ENCODE measurements around the gene TMEM51.
"Not testable (repeated sequence)": the region's sequence is repeated elsewhere in the genome, so short reads cannot be mapped to it uniquely, and the experiment has no call there.

TMEM51 gene

DNA sequence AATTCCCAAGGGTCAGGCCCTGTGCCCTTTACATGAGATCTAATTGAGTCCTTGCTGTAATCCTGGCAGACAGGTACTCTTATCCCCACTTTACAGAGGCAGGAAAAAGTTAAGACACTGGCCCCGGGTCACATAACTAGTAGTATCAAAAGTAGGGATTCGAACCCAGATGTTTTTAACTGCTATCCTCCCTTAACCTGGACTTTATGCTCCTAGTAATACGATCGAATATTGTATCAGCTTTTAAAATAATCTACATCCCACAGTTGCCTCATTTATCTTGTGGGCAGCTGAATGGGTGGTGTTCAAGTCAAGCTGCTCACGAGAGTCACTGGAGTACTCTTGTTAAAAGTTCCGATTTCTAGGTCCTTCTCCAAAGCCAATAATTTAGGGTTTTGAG lies 25.5 kb upstream of the TMEM51 start:
- DNase-seq (ENCODE audit: low read depth) = no peak

DNA sequence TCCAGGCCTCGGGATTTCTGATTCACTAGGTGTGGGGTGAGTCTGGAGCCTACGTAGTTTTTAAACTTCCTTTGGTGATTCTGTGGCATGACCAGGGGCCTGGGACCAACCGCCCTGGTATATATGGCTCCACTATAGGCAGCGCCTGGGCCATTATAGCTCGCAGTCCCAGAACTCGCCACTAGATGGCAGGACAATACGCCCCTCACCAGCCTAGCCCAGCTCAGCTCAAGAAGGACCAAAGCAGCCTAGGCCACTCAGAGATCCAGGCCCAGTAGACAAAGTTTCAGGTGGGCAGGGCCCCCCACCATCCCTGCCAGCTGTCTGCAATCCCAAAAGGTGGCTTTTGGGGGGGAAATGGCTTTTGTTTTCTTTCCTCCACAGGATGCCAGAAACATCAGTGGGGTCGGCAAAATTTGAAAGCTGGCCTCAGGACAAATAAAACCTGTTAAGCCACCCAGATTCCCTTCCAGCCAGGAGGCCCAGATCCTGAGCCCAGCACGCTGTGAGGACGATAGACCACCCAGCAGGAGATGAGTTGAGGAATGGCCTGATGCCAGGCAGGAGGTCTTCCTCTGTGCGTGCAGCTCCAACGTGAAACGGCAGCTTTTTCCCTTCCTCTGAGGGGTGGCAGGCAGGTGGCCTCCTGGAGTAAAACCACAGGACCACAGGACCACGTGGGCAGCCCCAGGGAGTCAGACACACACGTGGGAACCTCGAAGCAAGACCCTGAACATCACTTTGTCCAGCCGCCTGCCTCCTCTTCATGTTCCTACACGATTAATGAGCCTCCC lies 24.8 kb upstream of the TMEM51 start:
- peak; percentile 41 for DNase-seq (ENCODE audit: low read depth)

DNA sequence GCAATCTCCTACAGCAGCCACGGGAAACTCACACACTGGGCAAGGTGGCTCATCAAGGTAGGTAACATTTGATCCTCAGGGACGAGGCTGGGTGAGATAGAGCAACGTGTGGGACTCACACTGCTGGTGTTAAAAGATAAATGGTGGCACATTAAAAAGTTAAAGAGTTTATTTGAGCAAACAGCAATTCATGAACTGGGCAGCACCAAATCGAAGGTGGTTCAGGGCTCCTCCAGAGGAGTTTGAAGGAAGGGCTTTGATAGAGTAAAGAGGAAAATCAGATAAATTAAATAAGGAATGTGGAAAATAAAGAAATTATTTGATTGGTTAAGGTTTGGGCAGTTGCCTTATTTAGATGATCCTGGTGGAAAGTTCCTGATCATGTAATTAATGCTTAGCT lies 23.6 kb upstream of the TMEM51 start:
- DNase-seq (ENCODE audit: low read depth) = no peak

DNA sequence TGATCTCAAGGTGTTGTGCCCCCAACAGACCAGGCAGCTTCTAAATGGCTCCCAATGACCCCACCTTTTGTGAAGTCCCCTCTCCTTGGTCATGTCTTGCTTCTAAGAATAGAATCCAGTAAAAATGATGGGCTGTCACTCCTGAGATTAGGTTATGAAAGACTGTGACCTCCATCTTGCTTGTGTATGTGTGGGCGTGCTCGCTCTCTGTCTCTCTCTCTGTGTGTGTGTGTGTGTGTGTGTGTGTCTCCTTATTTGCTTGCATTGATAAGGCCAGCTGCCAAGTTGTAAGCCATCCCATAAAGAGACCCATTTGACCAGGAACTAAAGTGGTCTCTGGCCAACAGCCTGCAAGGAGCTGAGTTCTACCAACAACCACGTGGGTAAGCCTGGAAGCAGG lies 22.9 kb upstream of the TMEM51 start:
- DNase-seq (ENCODE audit: low read depth) = no peak

DNA sequence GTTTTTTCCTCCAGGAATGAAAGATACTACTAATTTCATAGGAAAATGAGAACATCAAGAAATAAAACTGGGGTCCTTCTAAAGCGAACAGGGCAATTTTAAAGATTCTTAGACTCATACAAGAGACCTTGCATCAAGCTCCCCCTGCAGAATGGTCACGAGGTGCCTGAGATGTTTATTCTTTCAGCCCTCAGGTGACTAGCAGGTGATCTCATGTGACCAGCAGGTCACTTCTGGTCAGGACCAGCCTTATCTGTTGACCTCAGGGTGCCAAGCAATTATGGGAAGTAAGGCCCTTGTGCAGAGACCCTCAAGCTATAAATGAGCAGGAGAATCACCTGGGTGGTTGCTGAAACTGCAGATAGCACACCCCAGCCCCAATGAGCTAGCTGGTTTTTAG lies 20.6 kb upstream of the TMEM51 start:
- no peak for DNase-seq (ENCODE audit: low read depth)

DNA sequence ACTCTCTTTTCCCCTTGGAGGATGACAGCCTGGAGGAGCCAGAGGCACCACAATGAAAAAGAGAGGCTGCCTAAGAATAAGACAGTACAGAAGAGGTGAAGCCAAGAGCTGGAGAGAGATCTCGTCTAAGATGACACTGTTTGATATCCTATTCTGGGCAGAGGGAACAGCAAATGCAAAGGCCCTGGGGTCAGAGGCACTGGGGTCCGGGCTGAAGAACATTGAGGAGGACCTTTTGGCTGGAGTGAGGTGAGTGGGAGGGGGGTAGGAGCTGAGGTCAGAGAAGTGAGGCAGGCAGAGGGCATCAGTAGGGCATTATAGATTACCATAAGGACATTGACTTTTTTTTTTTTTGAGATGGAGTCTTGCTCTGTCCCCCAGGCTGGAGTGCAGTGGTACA lies 19.3 kb upstream of the TMEM51 start:
- no peak for DNase-seq (ENCODE audit: low read depth)

DNA sequence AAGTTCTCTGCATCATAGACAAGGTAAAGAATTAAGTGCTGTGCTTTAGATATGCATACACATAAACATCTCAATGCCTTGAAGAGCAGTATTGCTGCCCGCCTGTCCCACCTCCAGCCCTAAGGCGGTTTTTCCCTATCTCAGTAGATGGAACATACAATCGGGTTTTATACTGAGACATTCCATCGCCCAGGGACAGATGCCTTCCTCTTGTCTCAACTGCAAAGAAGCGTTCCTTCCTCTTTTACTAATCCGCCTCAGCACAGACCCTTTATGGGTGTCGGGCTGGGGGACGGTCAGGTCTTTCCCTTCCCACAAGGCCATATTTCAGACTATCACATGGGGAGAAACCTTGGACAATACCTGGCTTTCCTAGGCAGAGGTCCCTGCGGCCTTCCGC lies 17.9 kb upstream of the TMEM51 start:
- not testable (repeated sequence) for DNase-seq (ENCODE audit: low read depth)

DNA sequence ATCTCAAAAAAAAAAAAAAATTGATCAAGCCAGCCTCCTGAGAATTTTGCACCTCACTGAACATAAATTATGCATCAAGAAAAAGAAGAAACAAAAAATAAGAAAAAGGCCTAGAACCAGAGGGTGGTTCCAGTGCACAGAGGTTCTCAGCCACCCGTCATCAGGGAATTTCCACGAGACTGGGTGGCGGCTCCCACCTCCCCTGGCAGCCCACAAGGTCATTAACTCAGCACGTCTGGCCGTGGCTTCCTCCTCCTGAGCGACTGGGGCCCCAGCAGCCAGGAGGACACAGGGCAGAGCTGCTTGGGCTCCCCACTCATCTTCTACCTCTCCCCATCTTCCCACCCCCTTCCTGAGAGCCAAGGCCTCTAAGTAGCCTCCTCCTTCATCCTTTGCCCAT lies 15.7 kb upstream of the TMEM51 start:
- DNase-seq (ENCODE audit: low read depth) = no peak

DNA sequence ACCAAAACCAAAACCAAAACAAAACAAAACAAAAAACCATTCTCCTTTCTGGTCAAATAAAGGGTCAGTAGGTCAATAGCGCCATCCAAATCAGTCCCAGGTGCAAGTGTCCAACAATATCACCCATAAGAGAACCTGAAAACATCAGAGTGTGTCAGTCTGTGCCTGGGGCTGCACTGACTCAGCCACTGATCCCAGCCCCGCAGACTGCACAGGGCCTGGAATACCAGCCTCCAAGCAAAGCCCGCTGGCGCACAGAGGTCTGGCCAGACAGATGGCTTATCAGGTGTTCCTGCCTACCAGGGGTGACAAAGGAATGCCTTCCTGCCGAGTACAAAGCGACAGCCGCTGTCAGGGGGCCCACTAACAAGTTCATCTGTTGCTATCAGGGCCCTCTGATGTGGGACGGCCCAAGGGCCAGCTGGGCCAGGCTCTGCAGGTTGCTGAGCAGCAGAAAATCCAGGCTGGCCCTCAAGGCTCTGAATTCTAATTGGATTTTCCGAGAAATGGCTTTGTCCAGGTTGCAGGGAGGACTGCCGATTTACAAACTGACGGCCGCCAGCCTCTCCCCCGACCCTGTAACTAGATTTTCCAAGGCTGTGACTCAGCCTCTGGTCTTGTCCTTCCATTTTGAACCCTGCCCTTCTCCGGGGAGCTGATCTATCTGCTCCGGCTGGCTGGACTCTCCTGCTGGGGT lies 13.7 kb upstream of the TMEM51 start:
- no peak for DNase-seq (ENCODE audit: low read depth)

DNA sequence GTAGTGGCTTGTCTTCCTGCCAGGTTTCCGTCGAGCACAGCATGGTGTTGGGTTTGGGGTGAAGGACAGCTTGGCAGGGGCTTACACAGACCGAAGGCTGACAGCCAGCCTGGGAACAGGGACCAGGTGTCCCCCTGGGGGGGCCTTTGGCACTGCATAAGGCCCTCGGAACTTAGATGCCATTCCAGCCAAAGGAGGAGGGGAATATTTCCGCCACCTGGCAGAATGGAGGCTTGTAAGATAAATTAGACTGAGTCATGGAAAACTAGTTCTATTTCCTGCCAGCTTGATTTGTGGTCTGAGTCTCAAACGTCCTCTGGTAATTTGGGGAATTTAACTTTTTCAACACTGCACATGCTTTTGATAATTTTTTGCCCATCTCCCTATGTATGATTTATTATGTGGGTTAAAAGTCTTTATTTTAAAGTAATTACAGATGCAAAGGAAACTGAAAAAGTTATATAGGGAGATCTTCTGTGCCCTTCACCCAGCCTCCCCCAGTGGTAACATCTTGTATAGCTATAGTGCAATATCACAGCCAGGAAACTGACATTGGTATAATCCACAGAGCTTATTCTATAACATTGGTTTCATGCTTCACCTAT lies 11.5 kb upstream of the TMEM51 start:
- no peak for DNase-seq (ENCODE audit: low read depth)

DNA sequence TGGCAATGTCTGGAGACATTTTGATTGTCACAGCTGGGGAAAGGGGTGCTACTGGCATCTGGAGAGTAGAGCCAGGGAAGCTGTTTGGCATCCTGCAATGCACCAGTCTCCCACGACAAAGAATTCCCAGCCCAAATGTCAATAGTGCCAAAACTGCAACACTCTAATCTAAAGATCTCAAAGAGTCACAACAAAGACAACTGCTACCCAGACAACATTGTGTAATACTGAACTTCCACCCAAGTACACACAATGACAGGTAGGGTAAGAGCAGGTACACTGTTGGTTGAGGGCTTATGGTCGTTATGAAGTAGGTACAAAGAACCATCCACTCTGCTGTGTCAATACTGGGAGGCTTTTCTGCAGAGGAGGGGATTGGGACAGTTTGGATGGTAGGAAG lies 8.2 kb upstream of the TMEM51 start:
- DNase-seq (ENCODE audit: low read depth) = no peak

DNA sequence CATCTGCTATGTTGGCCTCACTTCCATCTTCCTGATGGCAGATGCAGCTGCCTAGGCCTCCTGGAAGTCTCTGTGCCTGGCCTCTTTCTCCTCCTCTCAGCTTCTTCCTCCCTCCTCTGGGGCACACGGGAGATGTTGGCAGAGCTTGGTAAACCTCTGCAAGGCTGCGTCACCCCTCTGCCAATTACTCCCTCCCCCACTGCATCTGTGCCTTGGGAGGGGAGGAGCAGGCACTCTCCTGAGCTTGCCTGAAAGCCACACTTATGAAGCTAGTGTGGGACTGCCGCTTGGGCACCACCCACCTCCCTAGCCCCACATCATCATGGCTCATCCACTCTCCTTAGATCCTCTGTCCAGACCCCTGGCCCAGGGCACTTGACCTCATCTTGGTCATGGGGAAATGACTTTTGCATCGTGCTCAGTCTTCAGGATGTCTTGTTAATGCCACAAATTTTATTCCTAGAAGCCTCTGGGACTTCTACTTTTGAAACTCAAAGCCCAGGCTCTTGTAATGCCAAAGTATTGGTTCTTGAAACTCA lies 7.3 kb upstream of the TMEM51 start:
- DNase-seq (ENCODE audit: low read depth) = no peak

DNA sequence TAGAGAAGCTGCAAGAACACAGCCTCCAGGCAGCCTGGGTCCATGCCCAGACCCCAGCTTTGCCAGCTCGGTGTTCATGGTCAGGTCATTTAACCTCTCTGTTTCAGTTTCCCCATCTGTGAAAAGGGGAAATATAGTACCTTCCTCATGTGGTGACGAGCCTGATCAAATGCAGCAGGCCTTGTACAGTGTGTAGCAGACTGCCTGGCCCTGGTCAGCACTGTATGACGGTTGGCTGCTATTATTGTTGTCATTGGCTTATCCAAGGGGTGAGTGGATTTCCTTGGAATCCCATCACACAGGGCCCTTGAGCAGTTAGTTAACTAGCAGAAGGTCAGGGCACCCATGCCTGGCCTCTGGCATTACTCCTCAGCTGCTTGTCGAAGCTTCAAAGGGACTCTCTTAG lies 6.6 kb upstream of the TMEM51 start:
- no peak for DNase-seq (ENCODE audit: low read depth)

DNA sequence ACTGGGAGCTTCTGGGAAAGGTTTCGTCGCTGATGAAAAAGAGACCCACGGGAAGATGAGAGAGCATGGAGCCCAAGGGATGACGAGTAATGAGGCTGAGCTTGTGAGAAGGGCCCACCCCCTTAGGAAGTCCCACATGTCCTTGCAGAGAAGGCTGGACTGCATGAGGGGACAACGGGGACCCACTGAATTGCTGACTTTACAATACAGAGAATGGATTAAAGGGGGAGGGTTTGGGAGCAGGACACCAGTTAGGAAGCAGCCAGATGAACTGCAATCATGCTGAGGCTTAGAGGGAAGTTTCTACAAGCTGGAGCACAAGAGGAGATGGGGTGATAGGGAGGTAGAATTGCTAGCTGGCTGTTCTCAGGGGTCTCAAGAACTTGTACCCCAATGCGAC lies 5.5 kb upstream of the TMEM51 start:
- no peak for DNase-seq (ENCODE audit: low read depth)

DNA sequence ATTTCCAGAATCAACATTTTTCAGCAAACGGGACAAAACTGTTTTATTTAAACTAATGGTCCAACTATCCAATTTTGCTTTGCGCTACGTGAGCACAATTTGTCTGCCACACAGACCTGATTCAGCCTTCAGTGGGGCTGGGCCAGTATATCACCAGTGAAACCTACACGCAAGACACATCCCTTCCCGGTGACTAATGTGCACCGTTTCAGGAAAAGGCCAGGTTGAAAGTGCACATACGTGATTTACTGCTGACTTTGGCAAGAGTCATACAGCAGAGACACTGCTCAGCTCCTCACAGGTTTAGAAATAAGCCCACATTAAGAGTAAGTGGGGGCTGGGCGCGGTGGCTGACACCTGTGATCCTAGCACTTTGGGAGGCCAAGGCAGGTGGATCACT lies 5.1 kb upstream of the TMEM51 start:
- DNase-seq (ENCODE audit: low read depth) = no peak

DNA sequence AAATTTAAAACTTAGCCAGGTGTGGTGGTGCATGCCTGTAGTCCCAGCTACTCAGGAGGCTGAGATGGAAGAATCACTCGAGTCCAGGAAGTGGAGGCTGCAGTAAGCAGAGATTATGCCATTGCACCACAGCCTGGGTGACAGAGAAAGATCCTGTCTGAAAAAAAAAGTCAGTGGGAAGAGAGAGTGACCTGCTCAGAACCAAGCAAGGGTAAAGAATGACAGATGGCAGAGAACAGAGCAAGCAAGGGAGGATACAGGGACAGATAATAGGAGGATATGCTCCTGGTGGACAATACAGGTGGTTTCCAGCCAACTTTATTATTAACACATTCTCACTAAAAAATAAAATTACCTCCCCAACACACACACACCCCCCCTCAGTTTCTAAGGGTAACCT lies 4.6 kb upstream of the TMEM51 start:
- DNase-seq (ENCODE audit: low read depth) = no peak

DNA sequence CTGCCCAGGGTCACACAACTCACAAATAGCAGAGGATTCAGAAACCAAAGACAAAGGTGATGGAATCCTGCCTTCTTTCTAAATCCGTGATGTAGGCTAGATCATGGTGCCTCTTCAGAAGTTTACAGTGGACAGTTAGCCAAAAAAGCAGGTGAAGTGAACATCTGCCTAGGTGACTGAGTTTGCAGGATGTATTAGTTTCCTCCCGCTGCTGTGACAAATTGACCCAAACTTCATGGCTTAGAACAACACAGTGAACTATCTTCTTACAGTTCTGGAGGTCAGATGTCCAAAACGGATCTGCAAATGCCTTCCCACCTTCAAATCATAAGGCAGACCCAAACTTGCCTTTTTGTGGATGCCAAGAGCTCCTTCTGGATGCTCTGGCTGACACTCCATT lies 3.2 kb upstream of the TMEM51 start:
- no peak for DNase-seq (ENCODE audit: low read depth)

DNA sequence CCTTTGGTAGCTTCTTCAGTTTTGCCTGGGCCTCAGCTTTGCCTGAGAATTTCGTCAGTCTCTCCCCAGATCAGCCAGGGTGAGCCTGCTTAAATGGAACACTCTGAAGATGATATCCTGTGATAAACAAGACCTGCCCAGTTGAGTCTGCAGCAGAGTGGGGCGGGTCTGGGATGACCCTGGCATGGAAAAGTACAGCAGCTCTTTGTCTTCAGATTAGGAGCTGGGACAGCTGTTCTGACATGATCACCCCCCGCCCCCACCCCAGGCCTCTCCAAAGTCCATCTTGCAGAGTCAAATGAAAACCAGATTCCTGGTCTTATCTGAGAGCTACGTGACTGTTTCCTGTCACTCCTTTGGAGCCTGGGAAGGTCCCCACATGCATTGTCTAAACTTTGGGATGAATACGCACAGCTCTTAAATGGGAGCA lies 2.2 kb upstream of the TMEM51 start:
- DNase-seq (ENCODE audit: low read depth) = no peak

DNA sequence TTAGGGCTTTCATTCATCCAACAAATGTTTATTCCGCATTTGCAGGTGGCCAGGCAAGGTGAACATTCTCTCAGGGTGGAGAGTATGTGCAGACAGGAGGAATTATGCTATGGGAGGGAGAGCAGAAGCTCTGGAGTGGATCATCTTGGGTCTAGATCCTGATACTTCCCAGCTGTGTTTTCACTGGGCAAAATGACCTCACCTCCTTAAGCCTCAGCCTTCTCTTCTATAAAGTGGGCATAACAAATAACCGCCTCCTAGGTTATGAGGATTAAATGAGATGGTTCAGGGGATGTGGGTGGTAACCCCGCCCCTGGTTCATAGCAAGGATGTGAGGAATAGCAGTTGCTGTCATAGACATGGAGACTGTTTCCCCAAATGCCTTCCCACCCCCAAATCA lies 1.7 kb upstream of the TMEM51 start:
- DNase-seq (ENCODE audit: low read depth) = no peak

DNA sequence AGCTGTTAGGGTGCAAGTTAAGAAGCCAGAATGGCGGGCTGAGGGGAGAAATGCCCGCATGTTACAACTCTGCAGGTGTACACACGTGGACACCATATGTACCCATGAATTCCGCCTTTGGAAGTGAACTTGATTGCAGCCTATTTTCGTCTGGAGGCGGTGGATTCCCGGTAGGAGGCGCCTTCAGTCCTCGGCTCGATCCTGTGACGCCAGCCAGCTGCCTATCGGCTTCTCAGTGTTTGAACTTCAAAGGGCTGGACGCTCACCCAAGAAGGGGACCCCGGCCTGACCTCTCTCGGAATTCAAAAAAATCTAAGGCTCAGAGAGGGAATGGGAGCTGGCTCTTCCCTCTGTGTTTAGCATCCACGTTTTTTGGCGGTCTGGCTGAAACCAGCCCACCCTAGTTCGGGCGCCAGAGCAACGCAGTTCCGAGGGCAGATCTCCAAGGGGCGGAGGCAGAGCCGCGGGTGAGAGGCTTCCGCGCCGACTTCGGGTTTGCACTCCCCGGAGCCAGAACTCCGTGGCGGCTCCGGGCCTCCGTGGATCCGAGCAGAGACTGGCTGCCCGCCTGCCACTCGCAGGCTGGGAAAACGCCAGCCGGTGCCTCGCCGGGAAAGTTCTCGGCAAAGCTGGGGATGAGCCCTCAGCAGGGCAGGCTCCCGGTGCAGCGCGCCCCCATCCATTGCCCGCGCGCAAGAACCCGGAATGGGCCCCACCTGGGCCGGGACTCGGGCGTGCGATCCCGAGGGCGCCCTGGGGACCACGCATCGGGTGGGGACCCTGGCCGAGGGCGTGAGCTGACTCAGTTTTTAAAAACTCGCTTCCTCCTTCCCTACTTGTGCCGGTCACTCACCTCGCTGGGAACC lies 996 bp upstream of the TMEM51 start:
- no peak for DNase-seq (ENCODE audit: low read depth)

DNA sequence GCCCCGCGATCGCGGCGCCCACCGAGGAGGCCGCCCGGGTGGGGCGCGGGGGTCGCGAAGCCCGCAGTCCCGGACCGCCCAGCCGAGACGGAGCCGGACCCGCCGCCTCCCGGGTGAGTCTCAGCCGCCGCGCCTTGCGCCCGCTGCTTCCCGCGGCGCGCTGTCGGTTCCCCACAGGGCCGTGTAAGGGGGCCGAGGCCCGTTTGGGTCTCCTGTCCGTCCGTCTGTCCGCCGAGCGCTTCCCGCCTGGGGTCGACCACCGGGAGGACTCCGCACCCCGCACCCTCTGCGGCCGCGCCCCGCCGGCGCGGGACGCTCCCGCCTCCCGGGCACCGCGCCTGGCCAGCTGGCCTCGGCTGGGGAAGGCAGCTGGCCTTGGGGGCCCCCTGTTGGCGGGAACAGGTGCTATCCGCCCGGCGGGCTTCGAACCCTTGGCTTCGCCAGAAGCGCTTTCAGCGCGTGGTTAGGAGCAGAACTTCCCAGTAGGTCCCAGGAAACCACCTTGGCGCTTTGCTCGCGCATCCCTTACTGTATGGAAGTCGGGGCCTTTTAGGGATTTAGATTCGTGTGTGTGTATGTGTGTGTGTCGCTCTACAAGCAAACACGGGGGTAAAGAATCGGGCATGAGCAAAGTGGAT lies 414 bp downstream of the TMEM51 start:
- DNase-seq (ENCODE audit: low read depth) = no peak
